ENCODE measurements around the gene HACL1. TPM values are rescaled to one million over a fixed set of nuclear protein-coding genes. Genes with fewer than 3 reads are reported as not detected.
"Not testable (repeated sequence)": the region's sequence is repeated elsewhere in the genome, so short reads cannot be mapped to it uniquely, and the experiment has no call there.

HACL1 gene
- total and polyA plus RNA-seq, 2 experiments from 2014 or later = 11.0 to 11.2 TPM

DNA sequence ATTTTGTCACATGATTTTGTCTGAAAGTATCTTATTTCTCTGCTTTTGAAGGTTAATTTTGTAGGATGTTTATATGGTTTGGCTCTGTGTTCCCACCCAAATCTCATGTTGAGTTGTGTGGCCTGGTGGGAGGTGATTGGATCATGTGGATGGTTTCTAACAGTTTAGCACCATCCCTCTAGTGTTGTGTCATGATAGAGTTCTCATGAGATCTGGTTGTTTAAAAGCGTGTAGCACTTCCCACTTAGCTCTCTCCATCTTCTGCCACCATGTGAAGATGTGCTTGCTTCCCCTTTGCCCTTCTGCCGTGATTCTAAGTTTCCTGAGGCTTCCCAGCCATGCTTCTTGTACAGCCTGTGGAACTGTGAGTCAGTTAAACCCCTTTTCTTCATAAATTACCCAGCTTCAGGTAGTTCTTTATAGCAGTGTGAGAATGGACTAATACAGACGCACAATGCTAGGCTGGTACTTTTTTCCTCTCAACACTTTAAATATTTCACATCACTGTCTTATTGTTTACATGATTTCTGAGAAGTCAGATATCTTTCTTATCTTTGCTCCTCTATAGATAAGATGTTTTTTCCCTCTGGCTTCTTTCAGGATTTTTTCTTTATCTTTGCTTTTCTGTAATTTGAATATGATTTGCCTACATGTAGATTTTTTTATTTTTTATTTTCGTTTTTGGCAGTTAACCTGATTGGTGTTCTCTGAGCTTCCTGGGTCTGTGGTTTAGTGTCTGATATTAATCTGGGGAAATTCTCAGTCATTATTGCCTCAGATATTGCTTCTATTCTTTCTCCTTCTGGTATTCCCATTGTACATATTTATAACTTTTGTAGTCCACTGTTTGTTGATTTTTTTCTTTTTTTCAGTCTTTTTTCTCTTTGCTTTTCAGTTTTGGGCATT, 22.4 kb upstream of the HACL1 start:
- no peak for TF ChIP-seq CTCF (IDR thresholded peaks at IDR 0.05; ENCODE audit: low read depth, low read length)
- no peak overlapping the region for H3K27ac ChIP-seq
- peak in 1 of 2 donors; percentile 35 for DNase-seq (ENCODE audit: low read depth in 1 of 2, low spot score in 1 of 2)
- no peaks in the 10 kb centered on the region for H3K4me1 ChIP-seq (ENCODE audit: low read depth)
- no peaks in the 10 kb centered on the region for H3K27me3 ChIP-seq
- H3K4me3 ChIP-seq = no peak overlapping the region
- no peaks in the 10 kb centered on the region for H3K36me3 ChIP-seq
- H3K9me3 ChIP-seq (ENCODE audit: low read depth) = no peaks in the 10 kb centered on the region

- not testable (repeated sequence) for H3K27ac ChIP-seq, H3K36me3 ChIP-seq
Observed at GRCh38 chr3:15619659-15620464, 18.5 kb upstream of the HACL1 start.

GRCh38 chr3:15616053-15616452, 14.7 kb upstream of the HACL1 start:
- Histone ChIP-seq H3K27me3 (no peaks in the 10 kb centered on the region), H3K9me3 (ENCODE audit: low read depth) (no peaks in the 10 kb centered on the region), H3K4me3 (no peak overlapping the region), H3K36me3 (no peaks in the 10 kb centered on the region), H3K27ac (no peak overlapping the region), H3K4me1 (ENCODE audit: low read depth) (no peaks in the 10 kb centered on the region)
- DNase-seq (ENCODE audit: low read depth in 1 of 2, low spot score in 1 of 2) = peak in 1 of 2 donors; percentile 81
- no peak for TF ChIP-seq CTCF (IDR thresholded peaks at IDR 0.05; ENCODE audit: low read depth, low read length)

More at GRCh38 chr3:15619659-15620464, 18.5 kb upstream of the HACL1 start:
- H3K4me1 ChIP-seq (ENCODE audit: low read depth); H3K4me3 ChIP-seq; H3K9me3 ChIP-seq (ENCODE audit: low read depth); DNase-seq (ENCODE audit: low read depth in 1 of 2, low spot score in 1 of 2); H3K27me3 ChIP-seq: not testable (repeated sequence)

DNA sequence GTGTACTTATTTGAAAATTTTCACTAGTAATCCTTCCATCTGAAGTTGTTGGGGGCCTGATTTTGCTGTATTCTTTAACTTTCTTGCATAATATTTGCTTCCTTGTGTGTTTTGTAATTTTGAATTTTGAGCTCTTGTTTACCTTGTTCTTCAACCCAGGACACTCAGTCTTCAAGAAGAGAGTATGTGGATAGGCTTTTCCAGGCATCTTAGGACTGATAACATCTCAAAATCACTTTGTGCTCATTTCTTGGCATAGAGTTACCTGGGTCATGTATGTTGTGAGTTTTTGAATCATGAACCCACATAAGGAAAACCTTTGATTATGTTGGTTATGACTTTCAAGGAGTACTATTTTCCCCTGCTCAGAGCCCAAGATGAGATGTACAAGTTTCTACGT, 13.6 kb upstream of the HACL1 start:
- H3K9me3 ChIP-seq (ENCODE audit: low read depth) = no peaks in the 10 kb centered on the region
- no peaks in the 10 kb centered on the region for H3K4me1 ChIP-seq (ENCODE audit: low read depth)
- H3K4me3 ChIP-seq = no peak overlapping the region
- no peaks in the 10 kb centered on the region for H3K36me3 ChIP-seq
- DNase-seq (ENCODE audit: low read depth in 1 of 2, low spot score in 1 of 2) = no peak
- H3K27me3 ChIP-seq = no peaks in the 10 kb centered on the region
- TF ChIP-seq CTCF (IDR thresholded peaks at IDR 0.05; ENCODE audit: low read depth, low read length) = no peak
- H3K27ac ChIP-seq = no peak overlapping the region

- TF ChIP-seq CTCF (IDR thresholded peaks at IDR 0.05; ENCODE audit: low read depth, low read length) = no peak
- H3K36me3 ChIP-seq = no peaks in the 10 kb centered on the region
Observed at GRCh38 chr3:15612001-15612400, 10.6 kb upstream of the HACL1 start.

More at GRCh38 chr3:15612001-15612400, 10.6 kb upstream of the HACL1 start:
- Histone ChIP-seq H3K4me3 (no peak overlapping the region), H3K27me3 (no peaks in the 10 kb centered on the region), H3K9me3 (ENCODE audit: low read depth) (no peaks in the 10 kb centered on the region), H3K4me1 (ENCODE audit: low read depth) (no peaks in the 10 kb centered on the region), H3K27ac (no peak overlapping the region)
- no peak for DNase-seq (ENCODE audit: low read depth in 1 of 2, low spot score in 1 of 2)

All from cardiac muscle cell (in vitro differentiated cells and primary cell).